GM10248 (cell line): ENCODE data around the gene ARHGAP8.
"Not testable (repeated sequence)": the region's sequence is repeated elsewhere in the genome, so short reads cannot be mapped to it uniquely, and the experiment has no call there.

ENCODE experiments used
- CTCF ChIA-PET: fragments of 300-600 bp; sonication (Branson Sonifier 250); formaldehyde crosslinking; extraction: SDS; loops from one replicate; lab custom pipeline; 2021; ENCODE audit warnings: antibody characterized with exemption; lab: Yijun Ruan, JAX
- POLR2A ChIA-PET: fragments of 350-650 bp; sonication (Branson Sonifier 250); formaldehyde crosslinking; extraction: SDS; loops from one replicate; lab custom pipeline; 2020; ENCODE audit warnings: antibody characterized with exemption; lab: Yijun Ruan, JAX
- DNase-seq: peaks from one replicate; pipeline ENCODE4 v3.0.0; 2012; ENCODE audit errors: extremely low spot score
- CTCF ChIP-seq: IDR thresholded peaks from 2 replicates; pipeline ENCODE4 v1.5.1; 2012; ENCODE audit warnings: mild to moderate bottlenecking, low read depth; ENCODE audit errors: extremely low read depth, missing control alignments, control extremely low read depth

Gene ARHGAP8

GRCh38 chr22:44848791-44849420 lies 96.5 kb downstream of the ARHGAP8 start:
- no peak for TF ChIP-seq CTCF
- POLR2A ChIA-PET: no interaction called here
- CTCF ChIA-PET: interaction anchor here (0.7 to 1.6 kb wide), 2 partner anchors 21 to 48 kb away, joined by 3 read pairs; no protein-coding TSS in a partner anchor
- no peak for DNase-seq

DNA sequence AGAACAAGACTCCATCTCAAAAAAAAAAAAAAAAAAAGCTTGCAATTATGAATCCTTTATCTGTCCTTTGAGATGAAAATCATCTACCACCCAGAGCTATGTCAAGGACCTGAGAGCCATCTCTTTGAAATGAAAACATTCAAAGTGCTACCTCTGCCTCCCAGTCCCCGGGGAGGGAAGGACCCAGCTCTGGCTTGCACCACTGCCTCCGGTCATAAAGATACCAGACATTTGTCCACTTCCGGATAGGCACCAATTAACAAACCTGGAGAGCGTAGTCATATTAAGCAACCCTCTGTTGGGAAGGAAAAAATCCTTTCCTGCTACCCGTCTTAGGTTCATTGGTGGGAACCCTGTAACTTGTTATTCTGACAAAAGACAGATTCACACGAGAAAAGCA lies 98.6 kb downstream of the ARHGAP8 start:
- POLR2A ChIA-PET: no interaction called here
- CTCF ChIA-PET: no interaction called here
- no peak for TF ChIP-seq CTCF
- no peak for DNase-seq

DNA sequence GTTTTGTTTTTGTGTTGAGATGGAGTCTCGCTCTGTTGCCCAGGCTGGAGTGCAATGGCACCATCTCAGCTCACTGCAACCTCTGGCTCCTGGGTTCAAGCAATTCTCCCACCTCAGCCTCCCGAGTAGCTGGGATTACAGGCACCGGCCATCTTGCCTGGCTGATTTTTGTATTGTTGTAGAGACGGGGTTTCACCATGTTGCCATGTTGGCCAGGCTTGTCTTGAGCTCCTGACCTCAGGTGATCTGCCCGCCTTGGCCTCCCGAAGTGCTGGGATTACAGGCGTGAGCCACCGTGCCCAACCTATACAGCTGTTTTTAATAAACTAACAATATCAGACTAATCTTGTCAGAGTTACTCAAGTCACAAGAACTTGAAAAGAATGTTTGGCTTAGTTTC lies 102.3 kb downstream of the ARHGAP8 start:
- DNase-seq, POLR2A ChIA-PET, CTCF ChIA-PET: not testable (repeated sequence)

DNA sequence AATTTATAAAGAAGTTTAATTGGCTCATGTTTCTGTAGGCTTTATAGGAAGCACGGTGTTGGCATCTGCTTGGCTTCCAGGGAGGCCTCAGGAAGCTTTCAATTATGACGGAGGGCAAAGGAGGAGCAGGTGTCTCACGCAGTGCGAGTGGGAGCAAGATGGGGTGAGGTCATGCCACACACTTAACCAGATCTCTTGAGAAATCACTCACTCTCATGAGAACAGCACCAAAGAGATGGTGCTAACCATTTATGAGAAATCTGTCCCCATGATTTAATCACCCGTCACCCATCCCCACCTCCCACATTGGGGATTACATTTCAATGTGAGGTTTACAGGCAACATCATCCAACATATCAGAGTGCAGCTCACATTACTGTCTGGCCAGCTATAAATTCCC lies 103.5 kb downstream of the ARHGAP8 start:
- CTCF ChIA-PET: no interaction called here
- POLR2A ChIA-PET: no interaction called here
- TF ChIP-seq CTCF: no peak
- DNase-seq: no peak

DNA sequence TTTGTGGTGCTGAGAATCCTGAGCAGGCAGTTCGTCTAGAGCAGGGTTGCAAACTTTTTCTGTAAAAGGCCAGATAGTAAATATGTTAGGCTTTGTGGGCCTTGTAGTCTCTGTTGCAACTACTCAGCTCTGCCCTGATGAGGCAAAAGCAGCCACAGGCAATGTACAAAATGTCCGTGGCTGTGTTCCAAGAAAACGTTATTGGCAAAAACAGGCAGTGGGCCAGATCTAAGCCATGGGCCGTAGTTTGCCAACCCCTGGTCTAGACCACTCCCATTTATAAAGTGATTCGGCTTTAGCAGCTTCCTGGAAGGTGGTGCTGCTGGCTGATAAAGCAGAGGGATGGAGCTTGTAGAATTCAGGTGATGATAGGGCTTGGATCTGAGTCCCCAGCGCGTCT lies 106.4 kb downstream of the ARHGAP8 start:
- CTCF ChIA-PET, POLR2A ChIA-PET, DNase-seq: not testable (repeated sequence)

DNA sequence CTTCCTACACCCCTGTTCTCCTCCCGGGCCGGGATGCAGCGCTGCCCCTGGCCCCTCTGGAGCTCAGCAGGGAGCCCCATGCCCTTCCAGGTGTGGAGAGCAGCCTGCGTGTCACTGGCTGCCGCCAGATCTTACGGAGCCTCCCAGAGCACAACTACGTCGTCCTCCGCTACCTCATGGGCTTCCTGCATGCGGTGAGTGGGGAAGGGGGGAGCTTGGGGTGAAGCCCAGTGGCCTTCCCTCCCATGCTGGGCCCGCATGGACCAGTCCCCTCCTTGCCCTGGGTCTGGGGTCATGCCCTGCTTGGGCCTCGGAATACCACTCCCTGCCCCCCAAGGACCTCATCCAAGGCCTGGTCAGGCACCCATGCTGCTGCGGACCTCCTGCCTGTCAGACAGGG lies 107.3 kb downstream of the ARHGAP8 start:
- TF ChIP-seq CTCF: no peak
- ChIA-PET CTCF (no interaction called here), POLR2A (no interaction called here)
- DNase-seq: no peak

DNA sequence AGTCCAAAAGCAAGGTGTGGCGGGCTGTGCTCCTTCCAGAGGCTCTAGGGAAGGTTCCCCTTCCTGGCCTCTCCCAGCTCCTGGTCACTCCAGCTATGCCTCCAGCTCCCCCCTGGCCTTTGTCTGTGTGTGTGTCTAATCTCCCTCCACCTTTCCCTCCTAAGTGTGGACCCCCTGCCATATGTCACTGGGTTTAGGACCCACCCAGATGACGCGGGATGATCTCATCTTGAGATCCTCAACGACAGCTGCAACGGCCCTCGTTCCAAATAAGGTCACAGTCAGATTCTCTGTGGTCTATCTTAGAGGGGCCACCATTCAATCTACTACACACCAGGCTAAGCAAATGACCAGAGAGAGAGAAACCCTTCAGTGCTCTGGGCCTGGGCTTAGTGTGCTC lies 107.9 kb downstream of the ARHGAP8 start:
- ChIA-PET POLR2A (no interaction called here), CTCF (no interaction called here)
- TF ChIP-seq CTCF: no peak
- no peak for DNase-seq

DNA sequence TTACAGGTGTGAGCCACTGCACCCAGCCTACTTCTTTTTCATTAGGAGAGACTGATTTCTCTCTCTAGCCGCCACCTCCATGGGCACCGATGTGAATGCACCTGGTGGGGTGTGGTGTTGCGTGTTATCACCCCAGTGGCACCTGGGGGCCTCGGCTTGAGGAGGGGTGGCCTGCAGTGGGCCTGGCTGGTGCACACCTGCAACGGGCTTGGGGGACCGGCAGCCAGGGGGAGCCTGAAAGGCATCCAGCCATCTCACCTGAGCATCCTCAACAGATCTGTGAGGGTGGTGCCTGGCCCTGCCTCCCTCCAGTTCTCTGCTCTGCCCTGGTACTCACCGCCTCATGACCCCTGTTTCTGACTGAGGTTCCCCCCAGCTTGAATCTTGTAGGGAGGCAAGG lies 108.9 kb downstream of the ARHGAP8 start:
- DNase-seq: no peak
- CTCF ChIA-PET: no interaction called here

More for the DNA sequence above, 108.9 kb downstream of the ARHGAP8 start:
- POLR2A ChIA-PET: no interaction called here
- no peak for TF ChIP-seq CTCF
